K562 (cell line): Measurements from ENCODE around the gene NEMP1. TPM values are rescaled to one million over a fixed set of nuclear protein-coding genes. Genes with fewer than 3 reads are reported as not detected.
A peak's percentile ranks its signal among the peaks of the same experiment; 100 is the strongest.

Experiments
- ADNP ChIP-seq: fragments of 200-800 bp; sonication (Bioruptor generic); IDR thresholded peaks from 2 replicates; pipeline ENCODE4 v1.6.1; 2016; ENCODE audit warnings: missing genetic modification characterization, missing compliant biosample characterization
- ARNT ChIP-seq, 2 experiments: fragments of 450-650 bp; IDR thresholded peaks; 2 replicates each; pipeline ENCODE4 v1.6.1; 2016; ENCODE audit warnings: mild to moderate bottlenecking in 1 of 2
- CBFA2T2 ChIP-seq: fragments of 450-650 bp; conservative IDR thresholded peaks from 2 replicates; pipeline ENCODE4 v1.6.1; 2017; ENCODE audit warnings: mild to moderate bottlenecking
- EHMT2 ChIP-seq: fragments of 450-650 bp; IDR thresholded peaks from 2 replicates; pipeline ENCODE4 v1.6.1; 2018; ENCODE audit warnings: antibody characterized with exemption
- GTF2A2 ChIP-seq: IDR thresholded peaks from 2 replicates; pipeline ENCODE4 v1.6.1; 2016; ENCODE audit warnings: mild to moderate bottlenecking, missing genetic modification characterization, missing compliant biosample characterization
- HNRNPH1 ChIP-seq: fragments of 200-400 bp; formaldehyde crosslinking; optimal IDR thresholded peaks from 2 replicates; pipeline ENCODE3; 2017; ENCODE audit warnings: low read depth, mild to moderate bottlenecking, low read length, moderate library complexity
- KAT2B ChIP-seq: IDR thresholded peaks from one replicate; pipeline ENCODE4 v1.6.1; 2012; ENCODE audit warnings: low read depth, mild to moderate bottlenecking, control low read depth, inconsistent platforms, low read length, moderate library complexity
- MECOM ChIP-seq: fragments of 250-450 bp; sonication (Bioruptor Pico); IDR thresholded peaks from 2 replicates; pipeline ENCODE4 v1.8.0; 2022; ENCODE audit warnings: inconsistent platforms
- MYNN ChIP-seq, 2 experiments: sonication (generic); formaldehyde crosslinking in 1 of 2; IDR thresholded peaks; 2 replicates each; pipeline versions ENCODE4 v1.5.0 to v1.6.1; 2016 to 2020; ENCODE audit warnings: antibody characterized with exemption in 1 of 2, missing genetic modification reagents in 1 of 2
- NFIC ChIP-seq: fragments of 450-650 bp; IDR thresholded peaks from 2 replicates; pipeline ENCODE4 v1.6.1; 2017; ENCODE audit warnings: mild to moderate bottlenecking, inconsistent platforms
- NFYB ChIP-seq: IDR thresholded peaks from 2 replicates; pipeline ENCODE4 v1.6.1; 2011; ENCODE audit warnings: mild to moderate bottlenecking, moderate library complexity; ENCODE audit not compliant: insufficient read length; ENCODE audit errors: extremely low read depth
- RBBP5 ChIP-seq: fragments of 200-600 bp; sonication (generic); IDR thresholded peaks from 2 replicates; pipeline ENCODE4 v1.6.1; 2012; ENCODE audit warnings: borderline replicate concordance, mild to moderate bottlenecking, low read length, control low read depth, inconsistent platforms; ENCODE audit not compliant: insufficient read depth, poor library complexity, severe bottlenecking
- SIX5 ChIP-seq, 2 experiments: IDR thresholded peaks; 2 replicates each; pipeline ENCODE4 v1.6.1; 2011; ENCODE audit warnings: low read length in 2 of 2, borderline replicate concordance in 1 of 2, low read depth in 1 of 2, mild to moderate bottlenecking in 1 of 2, moderate library complexity in 1 of 2; ENCODE audit not compliant: insufficient read depth in 1 of 2
- SPI1 ChIP-seq: IDR thresholded peaks from 2 replicates; pipeline ENCODE4 v1.6.1; 2011; ENCODE audit warnings: low read depth, low read length, control low read depth, borderline replicate concordance
- TFE3 ChIP-seq: fragments of 450-650 bp; formaldehyde crosslinking; IDR thresholded peaks from 2 replicates; pipeline ENCODE4 v1.4.0; 2020; ENCODE audit warnings: mild to moderate bottlenecking, mixed read lengths
- ZBED1 ChIP-seq: IDR thresholded peaks from 2 replicates; pipeline ENCODE4 v1.6.1; 2014
- ZC3H4 ChIP-seq: sonication (generic); formaldehyde crosslinking; IDR thresholded peaks from 2 replicates; pipeline ENCODE4 v1.9.0; 2021; ENCODE audit warnings: missing genetic modification reagents, borderline replicate concordance
- ZMIZ1 ChIP-seq, 2 experiments: fragments of 150-350 bp in 1 of 2; IDR thresholded peaks; 2 replicates each; pipeline ENCODE4 v1.6.1; 2012 to 2016; ENCODE audit warnings: low read depth in 2 of 2, low read length in 2 of 2, mild to moderate bottlenecking in 1 of 2, moderate library complexity in 1 of 2
- polyA plus RNA-seq, 8 experiments: library from polyadenylated mRNA; depleted of rRNA in 4 of 8; stranded (reverse) in 5 of 8; unstranded in 3 of 8; fragments of >200 nt; fragmentation: Nextera tagmentation in 2 of 8; fragmentation: Illumina TruSeq in 1 of 8; extraction: Ambion mirVana in 2 of 8; extraction: Trizol in 1 of 8; gene quantifications; 2 replicates each; pipeline versions ENCODE4 v1.2.1 to v1.2.3, GENCODE V29; 2011 to 2014; ENCODE audit warnings: inconsistent platforms in 1 of 8, missing spikeins in 1 of 8
- total RNA-seq, 7 experiments: library from RNA; depleted of rRNA in 6 of 7; stranded (reverse); fragments of >200 nt in 6 of 7; fragmentation: Illumina TruSeq in 2 of 7; extraction: Trizol in 2 of 7; gene quantifications; 2 replicates each; pipeline versions ENCODE4 v1.2.1 to v1.2.3, GENCODE V29; 2011 to 2021; ENCODE audit warnings: low replicate concordance in 1 of 7
- TF ChIP-seq, protein P1 (sequence below): fragments of 450-650 bp; formaldehyde crosslinking; IDR thresholded peaks from 2 replicates; pipeline ENCODE4 v1.4.0; 2022; ENCODE audit warnings: missing genetic modification characterization
- TF ChIP-seq, protein P2 (sequence below): fragments of 450-650 bp; conservative IDR thresholded peaks from 2 replicates; pipeline ENCODE4 v1.6.1; 2016; ENCODE audit warnings: missing genetic modification characterization, low read depth, mild to moderate bottlenecking, missing compliant biosample characterization, moderate library complexity

NEMP1 gene
- total and polyA plus RNA-seq, 9 of the 15 experiments (the other 6 are each of a cell fraction or from before 2014, with no cell fraction given): 9.5 to 82.2 (median 41.2) TPM

GRCh38 chr12:57039016-57039798, 39.4 kb downstream of the NEMP1 start (continued):
- TF ChIP-seq SIX5 (IDR thresholded peaks at IDR 0.05; ENCODE audit: borderline replicate concordance in 1 of 2, insufficient read depth in 1 of 2, low read depth in 1 of 2, low read length in 2 of 2) (no peak), NFYB (no peak), HNRNPH1 (no peak), MECOM (CRISPR knock-in tag) (peak; percentile 84), ZC3H4 (CRISPR knock-in tag) (no peak), ZMIZ1 (IDR thresholded peaks at IDR 0.05; ENCODE audit: low read depth in 2 of 2, low read length in 2 of 2) (peak in 1 of 2 experiments; percentile 58; a peak in 1 of 4 replicates), ZBED1 (no peak), KAT2B (no peak), ADNP (tag) (0 out of 2 replicates have a peak, but pooled peaks have one; percentile 14), GTF2A2 (tag) (no peak), NFIC (peak; percentile 85), CBFA2T2 (peak; percentile 93), ARNT (IDR thresholded peaks at IDR 0.05) (no peak), TFE3 (CRISPR knock-in tag) (no peak), MYNN (IDR thresholded peaks at IDR 0.05) (no peak), MYNN (CRISPR knock-in tag; IDR thresholded peaks at IDR 0.05) (no peak), RBBP5 (no peak), EHMT2 (0 out of 2 replicates have a peak, but pooled peaks have one; percentile 22), SPI1 (peak; percentile 88)
- TF ChIP-seq, protein P1, sequence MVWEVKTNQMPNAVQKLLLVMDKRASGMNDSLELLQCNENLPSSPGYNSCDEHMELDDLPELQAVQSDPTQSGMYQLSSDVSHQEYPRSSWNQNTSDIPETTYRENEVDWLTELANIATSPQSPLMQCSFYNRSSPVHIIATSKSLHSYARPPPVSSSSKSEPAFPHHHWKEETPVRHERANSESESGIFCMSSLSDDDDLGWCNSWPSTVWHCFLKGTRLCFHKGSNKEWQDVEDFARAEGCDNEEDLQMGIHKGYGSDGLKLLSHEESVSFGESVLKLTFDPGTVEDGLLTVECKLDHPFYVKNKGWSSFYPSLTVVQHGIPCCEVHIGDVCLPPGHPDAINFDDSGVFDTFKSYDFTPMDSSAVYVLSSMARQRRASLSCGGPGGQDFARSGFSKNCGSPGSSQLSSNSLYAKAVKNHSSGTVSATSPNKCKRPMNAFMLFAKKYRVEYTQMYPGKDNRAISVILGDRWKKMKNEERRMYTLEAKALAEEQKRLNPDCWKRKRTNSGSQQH (CRISPR knock-in tag): no peak
- TF ChIP-seq, protein P2, sequence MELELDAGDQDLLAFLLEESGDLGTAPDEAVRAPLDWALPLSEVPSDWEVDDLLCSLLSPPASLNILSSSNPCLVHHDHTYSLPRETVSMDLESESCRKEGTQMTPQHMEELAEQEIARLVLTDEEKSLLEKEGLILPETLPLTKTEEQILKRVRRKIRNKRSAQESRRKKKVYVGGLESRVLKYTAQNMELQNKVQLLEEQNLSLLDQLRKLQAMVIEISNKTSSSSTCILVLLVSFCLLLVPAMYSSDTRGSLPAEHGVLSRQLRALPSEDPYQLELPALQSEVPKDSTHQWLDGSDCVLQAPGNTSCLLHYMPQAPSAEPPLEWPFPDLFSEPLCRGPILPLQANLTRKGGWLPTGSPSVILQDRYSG (tag): no peak
